ENCODE data around the gene SCML2. TPM values are rescaled to one million over a fixed set of nuclear protein-coding genes. Genes with fewer than 3 reads are reported as not detected.
"Not testable (repeated sequence)": the region's sequence is repeated elsewhere in the genome, so short reads cannot be mapped to it uniquely, and the experiment has no call there.

The SCML2 gene
- 2.6 TPM for polyA plus RNA-seq (2013, experiment 1 of 2; ENCODE audit: insufficient read length)
- 2.7 TPM for polyA plus RNA-seq (2013, experiment 2 of 2; ENCODE audit: insufficient read length)

GRCh38 chrX:18354369-18355223 lies at the start of gene SCML2:
Gene SCML2, minus strand, starts transcription at chrX:18354688. Its CDS starts 20,617 bp downstream, at chrX:18334071.
- peak; percentile 44 for DNase-seq

GRCh38 chrX:18401848-18402213 lies 47.3 kb upstream of the SCML2 start:
- DNase-seq: no peak

GRCh38 chrX:18394477-18394876 lies 40.0 kb upstream of the SCML2 start:
- no peak for DNase-seq

GRCh38 chrX:18390941-18391538 lies 36.6 kb upstream of the SCML2 start:
- peak; percentile 46 for DNase-seq

GRCh38 chrX:18389966-18390365 lies 35.5 kb upstream of the SCML2 start:
- no peak for DNase-seq

- no peak for DNase-seq
These were observed 23.3 kb upstream of the SCML2 start for GRCh38 chrX:18377796-18378195.

GRCh38 chrX:18375131-18375805 lies 20.8 kb upstream of the SCML2 start:
- DNase-seq: not testable (repeated sequence)

GRCh38 chrX:18369096-18369495 lies 14.6 kb upstream of the SCML2 start:
- DNase-seq: not testable (repeated sequence)

- DNase-seq: no peak
These were observed 13.9 kb upstream of the SCML2 start for GRCh38 chrX:18368402-18368801.

- no peak for DNase-seq
These were observed 6.4 kb upstream of the SCML2 start for GRCh38 chrX:18360867-18361266.

- DNase-seq: no peak
These were observed 538 bp downstream of the SCML2 start for GRCh38 chrX:18353931-18354368.

GRCh38 chrX:18351784-18352183 lies 2.7 kb downstream of the SCML2 start:
- no peak for DNase-seq

- peak; percentile 5 for DNase-seq
These were observed 6.4 kb downstream of the SCML2 start for GRCh38 chrX:18348047-18348446.

GRCh38 chrX:18309401-18309800 lies 45.1 kb downstream of the SCML2 start:
- no peak for DNase-seq

- DNase-seq: no peak
These were observed 57.2 kb downstream of the SCML2 start for GRCh38 chrX:18297251-18297650.

GRCh38 chrX:18294893-18295292 lies 59.6 kb downstream of the SCML2 start:
- DNase-seq: no peak

- peak; percentile 29 for DNase-seq
These were observed 63.4 kb downstream of the SCML2 start for GRCh38 chrX:18291006-18291545.

- peak; percentile 44 for DNase-seq
These were observed 64.3 kb downstream of the SCML2 start for GRCh38 chrX:18290200-18290599.

- no peak for DNase-seq
These were observed 65.8 kb downstream of the SCML2 start for GRCh38 chrX:18288716-18289115.

GRCh38 chrX:18286322-18286831 lies 68.1 kb downstream of the SCML2 start:
- no peak for DNase-seq

GRCh38 chrX:18278449-18278848 lies 76.0 kb downstream of the SCML2 start:
- DNase-seq: no peak

GRCh38 chrX:18272222-18272621 lies 82.3 kb downstream of the SCML2 start:
- no peak for DNase-seq

GRCh38 chrX:18271725-18272124 lies 82.8 kb downstream of the SCML2 start:
- DNase-seq: no peak
